Measurements from ENCODE around the gene PBX3. TPM values are rescaled to one million over a fixed set of nuclear protein-coding genes. Genes with fewer than 3 reads are reported as not detected.

Gene PBX3
- total and polyA plus RNA-seq, 8 donors, result 8.9 to 36.8 (median 21.5) TPM

GRCh38 chr9:125856331-125856730 is 109.2 kb downstream of the PBX3 start:
- DNase-seq (no peak), ATAC-seq (no peak), FAIRE-seq (no peak)
- TF ChIP-seq, protein P1, sequence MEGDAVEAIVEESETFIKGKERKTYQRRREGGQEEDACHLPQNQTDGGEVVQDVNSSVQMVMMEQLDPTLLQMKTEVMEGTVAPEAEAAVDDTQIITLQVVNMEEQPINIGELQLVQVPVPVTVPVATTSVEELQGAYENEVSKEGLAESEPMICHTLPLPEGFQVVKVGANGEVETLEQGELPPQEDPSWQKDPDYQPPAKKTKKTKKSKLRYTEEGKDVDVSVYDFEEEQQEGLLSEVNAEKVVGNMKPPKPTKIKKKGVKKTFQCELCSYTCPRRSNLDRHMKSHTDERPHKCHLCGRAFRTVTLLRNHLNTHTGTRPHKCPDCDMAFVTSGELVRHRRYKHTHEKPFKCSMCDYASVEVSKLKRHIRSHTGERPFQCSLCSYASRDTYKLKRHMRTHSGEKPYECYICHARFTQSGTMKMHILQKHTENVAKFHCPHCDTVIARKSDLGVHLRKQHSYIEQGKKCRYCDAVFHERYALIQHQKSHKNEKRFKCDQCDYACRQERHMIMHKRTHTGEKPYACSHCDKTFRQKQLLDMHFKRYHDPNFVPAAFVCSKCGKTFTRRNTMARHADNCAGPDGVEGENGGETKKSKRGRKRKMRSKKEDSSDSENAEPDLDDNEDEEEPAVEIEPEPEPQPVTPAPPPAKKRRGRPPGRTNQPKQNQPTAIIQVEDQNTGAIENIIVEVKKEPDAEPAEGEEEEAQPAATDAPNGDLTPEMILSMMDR (IDR thresholded peaks at IDR 0.05), result no peak
- no peaks in the 10 kb centered on the region for H3K27me3 ChIP-seq
- no peak overlapping the region for H3K27ac ChIP-seq
- 79 to 80% methylated on average over 9 of the region's 9 CpGs for WGBS, 2 donors
- H3K4me1 ChIP-seq, result peaks cover 0 to 7% (median 0%) of the 10 kb centered on the region in 3 donors
- no peaks in the 10 kb centered on the region for H3K36me3 ChIP-seq
- H3K4me3 ChIP-seq, result no peak overlapping the region
- no peaks in the 10 kb centered on the region for H3K9me3 ChIP-seq
- intact Hi-C loops (cut with DNase I), result no loop called here

DNA sequence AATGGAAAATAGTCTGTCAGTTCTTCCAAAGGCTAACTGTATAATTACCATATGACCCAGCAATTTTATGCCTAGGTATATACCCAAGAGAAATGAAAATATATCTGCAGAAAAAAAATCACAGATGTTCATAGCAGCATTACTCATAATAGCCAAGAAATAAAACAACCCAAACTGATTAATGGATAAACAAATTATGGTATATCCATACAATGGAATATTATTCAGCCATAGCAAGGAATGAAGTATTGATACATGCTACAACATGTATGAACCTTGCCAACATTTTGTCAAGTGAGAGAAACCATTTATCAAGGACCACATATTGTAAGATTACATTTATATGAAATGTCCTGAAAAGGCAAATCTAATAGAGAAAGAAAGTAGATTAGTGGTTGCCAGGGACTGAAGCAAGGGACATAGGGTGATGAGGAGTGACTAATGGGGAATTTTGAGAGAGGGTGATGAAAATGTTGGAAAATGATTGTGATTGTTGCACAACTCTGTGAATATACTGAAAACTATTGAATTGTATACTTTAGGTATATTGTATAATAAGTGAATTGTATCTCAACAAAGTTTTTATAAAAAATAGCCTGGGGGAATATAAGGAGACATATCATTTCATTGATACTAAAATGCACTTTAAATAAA is 114.4 kb downstream of the PBX3 start:
- Histone ChIP-seq H3K4me3 (no peak overlapping the region), H3K4me1 (no peaks in the 10 kb centered on the region), H3K9me3 (no peaks in the 10 kb centered on the region), H3K27me3 (no peaks in the 10 kb centered on the region), H3K36me3 (no peaks in the 10 kb centered on the region), H3K27ac (no peak overlapping the region)
- FAIRE-seq (no peak), DNase-seq (no peak), ATAC-seq (no peak)
- intact Hi-C loops (cut with DNase I), result no loop called here
- TF ChIP-seq, protein P1 (IDR thresholded peaks at IDR 0.05), result no peak

- TF ChIP-seq, protein P1 (IDR thresholded peaks at IDR 0.05), result no peak
- 80 to 83% methylated on average over 1 of the region's 1 CpG for WGBS, 2 donors
Measured at GRCh38 chr9:125863923-125864322, 116.8 kb downstream of the PBX3 start.

GRCh38 chr9:125867751-125868415 is 120.7 kb downstream of the PBX3 start:
- FAIRE-seq, result no peak
- TF ChIP-seq, protein P1 (IDR thresholded peaks at IDR 0.05), result no peak
- DNase-seq, result no peak
- ATAC-seq, result no peak
- Histone ChIP-seq H3K27ac (no peak overlapping the region), H3K36me3 (no peaks in the 10 kb centered on the region), H3K9me3 (no peaks in the 10 kb centered on the region), H3K4me1 (no peaks in the 10 kb centered on the region), H3K27me3 (no peaks in the 10 kb centered on the region), H3K4me3 (no peak overlapping the region)
- intact Hi-C loops (cut with DNase I), result no loop called here
- 79 to 87% methylated on average over 3 of the region's 3 CpGs for WGBS, 2 donors

More at GRCh38 chr9:125863923-125864322, 116.8 kb downstream of the PBX3 start:
- no peaks in the 10 kb centered on the region for H3K4me1 ChIP-seq
- H3K27me3 ChIP-seq, result no peaks in the 10 kb centered on the region
- no peak overlapping the region for H3K27ac ChIP-seq
- H3K36me3 ChIP-seq, result no peaks in the 10 kb centered on the region
- no peaks in the 10 kb centered on the region for H3K9me3 ChIP-seq
- no peak overlapping the region for H3K4me3 ChIP-seq
- DNase-seq (no peak), FAIRE-seq (no peak), ATAC-seq (no peak)
- intact Hi-C loops (cut with DNase I), result no loop called here

DNA sequence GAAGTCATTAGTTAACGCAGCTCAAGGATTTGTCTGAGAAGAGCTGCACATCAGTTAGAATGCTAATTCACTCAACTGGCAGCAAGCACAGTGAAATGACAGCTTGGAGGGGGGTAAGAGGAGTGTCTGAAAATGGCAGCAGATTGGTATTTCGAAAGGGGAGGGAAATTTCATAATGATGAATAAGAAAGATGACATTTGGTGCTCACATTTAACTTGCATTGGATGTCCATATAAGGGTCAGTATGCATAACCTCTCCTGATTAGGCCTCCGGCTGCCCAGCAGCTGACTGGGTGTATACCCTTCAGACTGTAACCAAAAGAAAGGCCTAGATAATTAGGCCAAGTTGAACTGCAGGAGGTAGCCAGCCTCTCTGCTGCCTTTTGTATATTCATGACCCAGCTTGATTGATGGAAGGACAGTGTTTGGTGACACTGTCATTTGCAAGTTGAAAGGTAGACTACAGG is 131.0 kb downstream of the PBX3 start:
- ATAC-seq, result no peak
- DNase-seq, result no peak
- TF ChIP-seq, protein P1 (IDR thresholded peaks at IDR 0.05), result no peak
- Histone ChIP-seq H3K4me3 (no peak overlapping the region), H3K27me3 (no peaks in the 10 kb centered on the region), H3K4me1 (no peaks in the 10 kb centered on the region), H3K27ac (no peak overlapping the region), H3K9me3 (no peaks in the 10 kb centered on the region), H3K36me3 (no peaks in the 10 kb centered on the region)
- no peak for FAIRE-seq
- intact Hi-C loops (cut with DNase I), result no loop called here
- WGBS, 2 donors, result 87 to 91% methylated on average over 3 of the region's 3 CpGs

Data from pancreas (tissue), 10 donors.